Activated T-cell treated with anti-CD3 and anti-CD28 coated beads, Interleukin-2, amount 50 U/mL, for 1 hour (primary cell): Measurements from ENCODE around the gene COA1.
"Not testable (repeated sequence)": the region's sequence is repeated elsewhere in the genome, so short reads cannot be mapped to it uniquely, and the experiment has no call there.

ENCODE experiments used
- DNase-seq: peaks from one replicate; pipeline ENCODE4 v3.0.0-alpha.2; 2020

The COA1 gene

GRCh38 chr7:43725251-43725650 is 4.1 kb downstream of the COA1 start:
- DNase-seq, result no peak

GRCh38 chr7:43723007-43723341 is 6.3 kb downstream of the COA1 start:
- no peak for DNase-seq

- DNase-seq, result no peak
Observed at GRCh38 chr7:43721193-43721806, 8.0 kb downstream of the COA1 start.

- DNase-seq, result no peak
Observed at GRCh38 chr7:43716598-43716997, 12.7 kb downstream of the COA1 start.

- not testable (repeated sequence) for DNase-seq
Observed at GRCh38 chr7:43715966-43716365, 13.4 kb downstream of the COA1 start.

GRCh38 chr7:43711503-43711902 is 17.8 kb downstream of the COA1 start:
- no peak for DNase-seq

GRCh38 chr7:43708055-43708454 is 21.3 kb downstream of the COA1 start:
- not testable (repeated sequence) for DNase-seq

- DNase-seq, result no peak
Observed at GRCh38 chr7:43703573-43703972, 25.8 kb downstream of the COA1 start.

GRCh38 chr7:43702974-43703373 is 26.3 kb downstream of the COA1 start:
- no peak for DNase-seq

GRCh38 chr7:43701929-43702328 is 27.4 kb downstream of the COA1 start:
- DNase-seq, result no peak

- DNase-seq, result no peak
Observed at GRCh38 chr7:43701500-43701854, 27.8 kb downstream of the COA1 start.

- no peak for DNase-seq
Observed at GRCh38 chr7:43700646-43701499, 28.4 kb downstream of the COA1 start.

- no peak for DNase-seq
Observed at GRCh38 chr7:43700059-43700501, 29.2 kb downstream of the COA1 start.

GRCh38 chr7:43698460-43699255 is 30.7 kb downstream of the COA1 start:
- no peak for DNase-seq

GRCh38 chr7:43697690-43698089 is 31.6 kb downstream of the COA1 start:
- DNase-seq, result no peak

GRCh38 chr7:43695365-43695764 is 34.0 kb downstream of the COA1 start:
- no peak for DNase-seq

GRCh38 chr7:43694399-43694748 is 34.9 kb downstream of the COA1 start:
- no peak for DNase-seq

- DNase-seq, result no peak
Observed at GRCh38 chr7:43693687-43694398, 35.5 kb downstream of the COA1 start.

GRCh38 chr7:43692582-43693373 is 36.5 kb downstream of the COA1 start:
- DNase-seq, result no peak

GRCh38 chr7:43691611-43692010 is 37.7 kb downstream of the COA1 start:
- no peak for DNase-seq

- no peak for DNase-seq
Observed at GRCh38 chr7:43689115-43689514, 40.2 kb downstream of the COA1 start.

GRCh38 chr7:43687866-43688265 is 41.5 kb downstream of the COA1 start:
- DNase-seq, result not testable (repeated sequence)
